Measurements from ENCODE around the gene PDZRN4.

Gene PDZRN4

GRCh38 chr12:41527062-41527461 lies 338.9 kb downstream of the PDZRN4 start:
- no peak overlapping the region for H3K4me3 ChIP-seq (ENCODE audit: low read depth, low read length)
- TF ChIP-seq, protein P1, sequence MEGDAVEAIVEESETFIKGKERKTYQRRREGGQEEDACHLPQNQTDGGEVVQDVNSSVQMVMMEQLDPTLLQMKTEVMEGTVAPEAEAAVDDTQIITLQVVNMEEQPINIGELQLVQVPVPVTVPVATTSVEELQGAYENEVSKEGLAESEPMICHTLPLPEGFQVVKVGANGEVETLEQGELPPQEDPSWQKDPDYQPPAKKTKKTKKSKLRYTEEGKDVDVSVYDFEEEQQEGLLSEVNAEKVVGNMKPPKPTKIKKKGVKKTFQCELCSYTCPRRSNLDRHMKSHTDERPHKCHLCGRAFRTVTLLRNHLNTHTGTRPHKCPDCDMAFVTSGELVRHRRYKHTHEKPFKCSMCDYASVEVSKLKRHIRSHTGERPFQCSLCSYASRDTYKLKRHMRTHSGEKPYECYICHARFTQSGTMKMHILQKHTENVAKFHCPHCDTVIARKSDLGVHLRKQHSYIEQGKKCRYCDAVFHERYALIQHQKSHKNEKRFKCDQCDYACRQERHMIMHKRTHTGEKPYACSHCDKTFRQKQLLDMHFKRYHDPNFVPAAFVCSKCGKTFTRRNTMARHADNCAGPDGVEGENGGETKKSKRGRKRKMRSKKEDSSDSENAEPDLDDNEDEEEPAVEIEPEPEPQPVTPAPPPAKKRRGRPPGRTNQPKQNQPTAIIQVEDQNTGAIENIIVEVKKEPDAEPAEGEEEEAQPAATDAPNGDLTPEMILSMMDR (IDR thresholded peaks at IDR 0.05; ENCODE audit: borderline replicate concordance, insufficient read depth, low read depth, low read length), result no peak

GRCh38 chr12:41527534-41528116 lies 339.5 kb downstream of the PDZRN4 start:
- TF ChIP-seq, protein P1 (IDR thresholded peaks at IDR 0.05; ENCODE audit: borderline replicate concordance, insufficient read depth, low read depth, low read length), result no peak
- no peak overlapping the region for H3K4me3 ChIP-seq (ENCODE audit: low read depth, low read length)

DNA sequence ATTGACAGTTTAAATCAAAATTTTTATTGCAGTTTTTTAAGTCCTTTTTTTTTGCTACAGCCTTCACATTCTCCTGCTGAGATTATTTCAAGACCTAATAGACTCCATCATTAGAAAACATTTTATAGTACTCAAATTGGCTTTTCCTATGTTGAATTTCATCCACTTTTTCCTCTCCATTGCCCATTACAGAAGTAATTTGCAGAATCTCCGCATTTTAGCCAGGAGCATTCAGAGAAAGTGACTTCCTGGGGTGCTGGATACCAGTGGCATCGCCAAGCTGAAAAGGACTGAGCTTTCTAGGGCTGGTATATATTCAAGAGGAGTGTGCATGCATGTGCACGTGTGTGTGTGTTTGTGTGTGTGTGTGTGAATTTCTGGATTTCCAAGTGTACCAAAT lies 340.8 kb downstream of the PDZRN4 start:
- TF ChIP-seq, protein P1 (IDR thresholded peaks at IDR 0.05; ENCODE audit: borderline replicate concordance, insufficient read depth, low read depth, low read length), result no peak
- H3K4me3 ChIP-seq (ENCODE audit: low read depth, low read length), result no peak overlapping the region

DNA sequence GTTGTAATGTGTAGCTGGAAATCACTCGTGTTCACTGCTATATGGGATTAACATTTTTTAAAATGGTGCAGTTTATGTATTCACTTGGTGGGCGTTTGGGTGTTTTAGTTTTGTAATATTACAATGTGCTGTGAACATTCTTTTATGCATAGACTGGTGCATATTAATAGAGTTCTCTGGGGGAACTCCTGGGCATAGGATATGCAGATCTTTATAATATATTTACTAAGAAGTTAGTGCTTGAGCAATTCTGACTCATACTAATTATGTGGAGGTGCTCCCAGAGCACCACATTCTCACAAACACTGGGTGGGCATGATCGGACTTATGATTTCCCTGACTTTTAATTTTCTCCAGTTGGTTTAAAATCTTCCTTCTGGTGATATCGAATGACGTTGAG lies 342.3 kb downstream of the PDZRN4 start:
- no peak overlapping the region for H3K4me3 ChIP-seq (ENCODE audit: low read depth, low read length)
- TF ChIP-seq, protein P1 (IDR thresholded peaks at IDR 0.05; ENCODE audit: borderline replicate concordance, insufficient read depth, low read depth, low read length), result no peak

DNA sequence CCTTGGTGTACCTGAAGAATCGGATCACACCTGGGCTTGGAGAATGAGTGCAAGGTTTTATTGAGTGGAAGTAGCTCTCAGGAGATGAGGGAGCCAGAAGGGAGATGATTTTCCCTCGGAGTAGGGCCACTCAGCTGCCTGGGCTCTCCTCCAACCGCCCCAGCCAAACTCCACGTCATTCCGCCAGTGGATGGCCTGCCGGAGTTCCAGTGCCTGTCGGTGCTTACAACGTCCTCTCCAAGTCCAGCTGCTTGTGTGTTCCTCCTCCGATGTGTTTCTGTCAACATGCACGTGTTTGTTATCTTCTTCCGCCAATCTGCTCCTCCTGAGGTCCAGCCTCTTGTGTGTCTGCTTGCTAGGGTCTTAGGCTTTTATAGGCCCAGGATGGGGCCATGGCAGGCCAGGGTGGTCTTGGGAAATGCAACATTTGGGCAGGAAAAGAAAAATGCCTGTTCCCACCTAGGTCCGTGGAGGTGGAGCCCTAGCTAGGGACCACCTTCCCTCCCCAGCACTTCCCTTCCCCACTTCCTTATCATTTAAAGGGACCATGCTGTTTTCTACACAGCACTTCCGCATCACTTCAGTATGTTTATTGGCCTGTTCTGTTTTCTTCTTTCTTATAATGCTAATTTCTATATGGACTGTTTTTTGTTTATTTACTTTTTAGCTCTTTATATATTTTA lies 343.2 kb downstream of the PDZRN4 start:
- TF ChIP-seq, protein P1 (IDR thresholded peaks at IDR 0.05; ENCODE audit: borderline replicate concordance, insufficient read depth, low read depth, low read length), result no peak
- H3K4me3 ChIP-seq (ENCODE audit: low read depth, low read length), result no peak overlapping the region

DNA sequence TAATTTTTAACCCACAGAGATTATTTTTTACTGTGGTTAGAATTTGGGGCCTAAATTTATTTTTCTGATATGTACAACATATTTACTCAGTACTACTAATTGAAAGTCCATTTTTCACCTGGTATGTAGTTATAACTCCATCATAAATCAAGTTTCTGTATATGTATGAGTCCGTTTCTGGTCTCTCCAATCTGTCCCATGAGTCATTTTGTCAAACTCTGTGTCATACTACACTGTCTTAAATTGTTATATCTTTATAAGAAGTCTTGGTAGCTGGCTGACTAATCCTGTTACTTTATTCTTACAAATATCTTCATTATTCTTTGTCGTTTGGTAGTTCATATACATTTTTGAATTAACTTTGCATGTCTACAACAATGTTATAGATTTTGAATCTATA lies 344.0 kb downstream of the PDZRN4 start:
- no peak overlapping the region for H3K4me3 ChIP-seq (ENCODE audit: low read depth, low read length)
- TF ChIP-seq, protein P1 (IDR thresholded peaks at IDR 0.05; ENCODE audit: borderline replicate concordance, insufficient read depth, low read depth, low read length), result no peak

Data from GM12875 (cell line).